NT2/D1 (cell line): ENCODE measurements around the gene EDDM13.
"Not testable (repeated sequence)": the region's sequence is repeated elsewhere in the genome, so short reads cannot be mapped to it uniquely, and the experiment has no call there.

ENCODE experiments used
- DNase-seq: peaks from one replicate; pipeline ENCODE4 v3.0.0-alpha.2; 2011; ENCODE audit warnings: low read depth, low spot score
- H3K27me3 ChIP-seq: 2 replicates; pipeline ENCODE4 v1.6.0; 2011; ENCODE audit warnings: mild to moderate bottlenecking; ENCODE audit not compliant: insufficient read length, insufficient read depth
- H3K36me3 ChIP-seq: 2 replicates; pipeline ENCODE4 v1.6.1; 2011; ENCODE audit warnings: mild to moderate bottlenecking, low read length, mixed read lengths; ENCODE audit not compliant: insufficient read depth, insufficient read length
- H3K4me1 ChIP-seq: 2 replicates; pipeline ENCODE4 v1.5.1; 2011; ENCODE audit not compliant: insufficient read depth, insufficient read length
- H3K4me3 ChIP-seq: 2 replicates; pipeline ENCODE4 v1.5.1; 2011; ENCODE audit warnings: low read depth; ENCODE audit not compliant: insufficient read length
- H3K9ac ChIP-seq: 2 replicates; pipeline ENCODE4 v1.6.0; 2011; ENCODE audit warnings: low read depth; ENCODE audit not compliant: insufficient read length
- H3K9me3 ChIP-seq: 2 replicates; pipeline ENCODE4 v1.5.1; 2011; ENCODE audit warnings: mild to moderate bottlenecking, low read length; ENCODE audit not compliant: insufficient read depth
- SUZ12 ChIP-seq: IDR thresholded peaks from 2 replicates; pipeline ENCODE4 v1.6.1; 2011; ENCODE audit not compliant: insufficient read length, insufficient read depth; ENCODE audit errors: extremely low read depth
- YY1 ChIP-seq: IDR thresholded peaks from 2 replicates; pipeline ENCODE4 v1.6.1; 2011; ENCODE audit not compliant: insufficient read length, insufficient read depth
- ZNF274 ChIP-seq: IDR thresholded peaks from 2 replicates; pipeline ENCODE4 v1.6.1; 2011; ENCODE audit warnings: mild to moderate bottlenecking, low read depth, low read length

Gene EDDM13, protein sequence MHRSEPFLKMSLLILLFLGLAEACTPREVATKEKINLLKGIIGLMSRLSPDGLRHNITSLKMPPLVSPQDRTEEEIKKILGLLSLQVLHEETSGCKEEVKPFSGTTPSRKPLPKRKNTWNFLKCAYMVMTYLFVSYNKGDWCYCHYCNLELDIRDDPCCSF

DNA sequence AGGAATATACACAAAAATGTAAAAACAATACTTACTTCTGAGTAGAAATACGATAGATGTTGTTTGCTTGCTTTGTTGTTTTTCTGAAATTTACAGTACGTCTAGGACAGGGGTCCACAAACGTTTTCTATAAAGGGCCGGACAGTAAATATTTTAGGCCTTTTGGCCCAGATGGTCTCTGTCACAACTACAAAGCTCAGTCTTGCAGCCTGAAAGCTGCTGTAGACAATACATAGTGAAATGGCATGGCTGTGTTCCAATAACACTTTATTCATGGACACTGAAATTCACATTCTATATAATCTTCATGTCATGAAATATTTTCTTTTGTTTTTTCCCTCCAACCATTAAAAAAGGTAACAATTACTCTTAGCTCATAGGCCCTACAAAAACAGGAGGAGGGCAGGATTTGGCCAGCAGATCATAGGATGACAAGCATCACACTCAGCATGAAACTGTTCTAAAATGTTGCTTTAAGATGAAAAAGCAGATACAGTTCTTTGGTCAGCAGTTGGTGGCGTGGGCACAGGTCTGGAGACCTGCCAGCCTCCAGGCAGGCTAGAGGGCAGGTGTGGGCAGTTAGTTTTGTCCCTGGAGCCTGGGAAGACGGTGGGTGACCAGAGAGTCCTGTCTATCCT is at the start of gene EDDM13:
TSS of gene EDDM13 (plus strand) at position 588 of the 638 bp plus-strand sequence. CDS start 87 bp downstream, outside the sequence.
- no peaks in the 10 kb centered on the region for H3K36me3 ChIP-seq
- no peaks in the 10 kb centered on the region for H3K27me3 ChIP-seq
- no peaks in the 10 kb centered on the region for H3K4me1 ChIP-seq
- no peak for DNase-seq
- H3K4me3 ChIP-seq, result no peak within 1 kb of the TSS
- no peak within 1 kb of the TSS for H3K9ac ChIP-seq
- no peak for TF ChIP-seq ZNF274
- TF ChIP-seq YY1, result no peak
- no peak for TF ChIP-seq SUZ12
- H3K9me3 ChIP-seq, result peaks cover 5% of the 10 kb centered on the region; the same call in 1 of the 2 replicates

DNA sequence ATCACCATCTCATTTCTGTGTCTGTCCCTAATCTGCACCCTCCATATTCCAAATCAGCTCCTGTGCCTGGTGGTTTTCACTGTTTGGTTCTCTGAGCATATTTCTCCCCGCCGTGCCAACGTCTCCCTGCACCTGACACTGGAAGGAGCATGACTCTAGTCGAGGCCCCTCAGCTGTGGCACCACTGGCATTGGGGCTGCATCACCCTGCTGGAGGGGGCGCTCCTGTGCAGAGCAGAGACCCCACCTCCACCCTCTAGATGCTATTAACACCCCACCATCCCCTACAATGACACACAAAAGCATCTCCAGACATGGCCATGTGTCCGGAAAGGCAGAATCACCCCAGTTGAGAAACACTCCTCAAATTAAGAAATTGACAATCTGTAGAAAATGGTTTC is 49.6 kb upstream of the EDDM13 start:
- no peaks in the 10 kb centered on the region for H3K27me3 ChIP-seq
- TF ChIP-seq YY1 (no peak), SUZ12 (no peak), ZNF274 (no peak)
- H3K9ac ChIP-seq, result no peak overlapping the region
- H3K4me3 ChIP-seq, result no peak overlapping the region
- peaks cover 5% of the 10 kb centered on the region for H3K36me3 ChIP-seq
- no peaks in the 10 kb centered on the region for H3K4me1 ChIP-seq
- no peaks in the 10 kb centered on the region for H3K9me3 ChIP-seq
- DNase-seq, result no peak

DNA sequence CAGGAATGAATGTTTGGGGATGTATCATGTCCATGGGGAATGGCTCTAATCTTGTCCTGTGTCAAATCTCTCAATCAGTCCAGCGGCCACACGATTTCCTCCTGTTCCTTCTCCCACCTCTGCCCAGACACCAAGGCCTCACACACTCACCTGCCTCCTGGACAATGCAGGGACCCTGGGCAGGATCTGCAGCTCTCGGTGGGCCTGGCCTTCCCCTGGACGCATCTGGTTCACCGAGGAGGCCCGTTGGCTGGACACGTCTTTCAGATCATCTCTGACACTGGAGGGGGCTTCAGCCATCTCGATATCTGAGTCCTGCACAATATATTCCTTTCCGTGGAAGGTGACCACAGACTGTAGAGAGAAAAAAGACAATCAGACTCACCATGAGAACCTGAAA is 49.1 kb upstream of the EDDM13 start:
- H3K36me3 ChIP-seq, result peaks cover 5% of the 10 kb centered on the region
- DNase-seq, result no peak
- no peak overlapping the region for H3K9ac ChIP-seq
- no peaks in the 10 kb centered on the region for H3K27me3 ChIP-seq
- no peaks in the 10 kb centered on the region for H3K4me1 ChIP-seq
- H3K9me3 ChIP-seq, result no peaks in the 10 kb centered on the region
- no peak for TF ChIP-seq ZNF274
- H3K4me3 ChIP-seq, result no peak overlapping the region

DNA sequence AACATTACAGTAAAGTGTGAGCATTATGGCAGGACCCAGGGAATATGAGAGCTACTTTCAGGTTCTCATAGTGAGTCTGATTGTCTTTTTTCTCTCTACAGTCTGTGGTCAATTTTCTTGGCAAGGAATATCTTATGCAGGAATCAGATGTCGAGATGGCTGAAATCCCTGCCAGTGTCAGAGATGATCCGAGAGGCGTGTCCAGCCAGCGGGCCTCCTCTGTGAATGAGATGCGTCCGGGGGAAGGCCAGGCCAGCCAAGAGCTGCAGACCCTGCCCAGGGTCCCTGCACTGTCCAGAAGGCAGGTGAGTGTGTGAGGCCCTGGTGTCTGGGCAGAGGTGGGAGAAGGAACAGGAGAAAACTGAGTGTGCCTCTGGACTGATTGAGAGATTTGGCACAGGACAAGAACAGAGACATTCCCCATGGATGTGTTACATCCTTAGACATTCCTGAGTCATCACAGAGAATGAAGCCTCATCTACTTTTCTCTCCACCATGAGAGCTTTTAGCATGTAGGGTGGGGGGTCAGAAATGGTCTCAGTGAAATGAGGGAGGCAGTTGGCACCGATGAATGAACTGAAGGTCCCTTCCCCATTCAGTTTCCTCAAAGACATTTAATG is 27.3 kb upstream of the EDDM13 start:
- Histone ChIP-seq H3K36me3 (peaks cover 3% of the 10 kb centered on the region), H3K9ac (no peak overlapping the region), H3K27me3 (no peaks in the 10 kb centered on the region), H3K4me1 (no peaks in the 10 kb centered on the region), H3K9me3 (no peaks in the 10 kb centered on the region), H3K4me3 (no peak overlapping the region)
- no peak for DNase-seq
- TF ChIP-seq SUZ12 (no peak), ZNF274 (no peak), YY1 (no peak)

DNA sequence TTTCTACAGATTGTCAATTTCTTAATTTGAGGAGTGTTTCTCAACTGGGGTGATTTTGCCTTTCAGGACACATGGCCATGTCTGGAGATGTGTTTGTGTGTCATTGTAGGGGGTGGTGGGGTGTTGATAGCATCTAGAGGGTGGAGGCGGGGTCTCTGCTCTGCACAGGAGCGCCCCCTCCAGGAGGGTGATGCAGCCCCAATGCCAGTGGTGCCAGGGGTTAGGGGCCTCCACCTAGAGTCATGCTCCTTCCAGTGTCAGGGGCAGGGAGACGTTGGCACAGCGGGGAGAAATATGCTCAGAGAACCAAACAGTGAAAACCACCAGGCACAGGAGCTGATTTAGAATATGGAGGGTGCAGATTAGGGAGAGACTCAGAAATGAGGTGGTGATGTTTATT is 26.8 kb upstream of the EDDM13 start:
- not testable (repeated sequence) for H3K36me3 ChIP-seq, H3K9me3 ChIP-seq, H3K27me3 ChIP-seq, DNase-seq, H3K4me1 ChIP-seq, H3K9ac ChIP-seq, H3K4me3 ChIP-seq

DNA sequence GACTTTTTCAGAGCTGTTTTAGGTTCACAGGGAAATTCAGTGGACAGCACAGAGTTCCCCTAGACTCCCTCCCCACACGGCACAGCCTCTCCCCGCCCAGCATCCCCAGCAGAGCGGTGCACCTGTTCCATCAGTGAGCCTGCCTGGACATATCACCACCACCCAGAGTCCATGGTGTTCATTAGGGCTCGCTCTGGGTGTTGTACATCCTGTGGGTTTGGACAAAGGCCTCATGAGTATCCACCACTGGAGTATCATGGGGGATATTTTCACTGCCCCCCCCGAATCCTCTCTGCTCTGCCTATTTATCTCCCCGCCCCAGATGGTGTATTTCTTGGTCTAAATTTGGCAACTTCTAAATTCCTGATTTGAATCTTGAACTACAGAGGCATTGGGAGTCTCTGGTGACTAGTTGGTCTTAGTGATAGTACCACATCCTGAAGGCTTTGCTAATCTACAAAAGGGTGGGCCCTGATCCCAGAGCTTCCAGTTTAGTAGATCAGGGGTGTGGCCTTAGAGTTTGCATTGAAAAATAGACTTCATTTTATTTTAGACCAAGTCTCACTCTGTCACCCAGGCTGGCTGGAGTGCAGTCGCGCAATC is 23.7 kb upstream of the EDDM13 start:
- not testable (repeated sequence) for H3K4me1 ChIP-seq, H3K36me3 ChIP-seq, H3K9me3 ChIP-seq, H3K4me3 ChIP-seq, H3K9ac ChIP-seq, DNase-seq, H3K27me3 ChIP-seq

DNA sequence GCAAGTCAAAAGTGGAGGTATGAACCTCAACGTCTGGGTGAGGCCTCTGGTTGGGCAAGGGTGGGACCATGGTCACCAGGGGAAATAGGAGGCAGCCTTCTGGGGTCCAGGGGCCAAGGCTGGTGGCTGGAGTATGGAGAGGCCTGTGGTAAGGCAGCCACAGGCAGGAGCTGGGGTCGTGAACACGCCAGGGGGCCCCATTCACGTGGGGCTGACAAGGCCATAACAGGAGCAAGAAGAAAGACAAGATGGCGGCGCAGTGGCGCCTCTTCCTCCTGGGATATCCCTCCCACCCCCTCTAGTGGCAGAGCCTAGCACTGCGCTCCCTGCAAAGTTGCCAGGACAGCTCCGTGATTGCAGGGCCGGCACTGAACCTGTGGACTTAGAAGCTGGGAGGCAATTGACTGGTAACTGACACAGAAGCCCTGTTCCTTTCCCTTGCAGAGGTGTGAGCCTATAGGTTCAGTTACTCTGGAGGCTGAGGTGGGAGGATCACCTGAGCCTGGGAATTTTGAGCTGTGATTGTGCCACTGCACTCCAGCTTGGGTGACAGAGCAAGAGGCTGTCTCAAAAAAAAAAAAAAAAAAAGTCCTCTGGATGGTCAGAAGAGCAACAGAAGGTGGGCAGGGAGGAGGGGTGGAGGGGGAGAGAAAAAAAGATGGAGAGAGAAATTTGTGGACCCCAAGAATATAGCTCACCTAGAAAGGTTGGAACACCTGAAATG is 19.7 kb upstream of the EDDM13 start:
- Histone ChIP-seq H3K4me3 (no peak overlapping the region), H3K9me3 (no peaks in the 10 kb centered on the region), H3K27me3 (no peaks in the 10 kb centered on the region), H3K9ac (no peak overlapping the region), H3K36me3 (no peaks in the 10 kb centered on the region), H3K4me1 (no peaks in the 10 kb centered on the region)
- peak; percentile 64 for DNase-seq
- TF ChIP-seq YY1 (peak; percentile 84), SUZ12 (no peak), ZNF274 (no peak)
